GM18867 (cell line): ENCODE results near the gene PTDSS2.
"Not testable (repeated sequence)": the region's sequence is repeated elsewhere in the genome, so short reads cannot be mapped to it uniquely, and the experiment has no call there.

Experiments used
- ATAC-seq: cut with Tn5 transposase; IDR thresholded peaks from one replicate; pipeline ENCODE4 v1.9.1; 2021; ENCODE audit warnings: mild to moderate bottlenecking, moderate library complexity; ENCODE audit not compliant: unreplicated experiment

The PTDSS2 gene

GRCh38 chr11:413120-414081 is 36.7 kb upstream of the PTDSS2 start:
- ATAC-seq: no peak

DNA sequence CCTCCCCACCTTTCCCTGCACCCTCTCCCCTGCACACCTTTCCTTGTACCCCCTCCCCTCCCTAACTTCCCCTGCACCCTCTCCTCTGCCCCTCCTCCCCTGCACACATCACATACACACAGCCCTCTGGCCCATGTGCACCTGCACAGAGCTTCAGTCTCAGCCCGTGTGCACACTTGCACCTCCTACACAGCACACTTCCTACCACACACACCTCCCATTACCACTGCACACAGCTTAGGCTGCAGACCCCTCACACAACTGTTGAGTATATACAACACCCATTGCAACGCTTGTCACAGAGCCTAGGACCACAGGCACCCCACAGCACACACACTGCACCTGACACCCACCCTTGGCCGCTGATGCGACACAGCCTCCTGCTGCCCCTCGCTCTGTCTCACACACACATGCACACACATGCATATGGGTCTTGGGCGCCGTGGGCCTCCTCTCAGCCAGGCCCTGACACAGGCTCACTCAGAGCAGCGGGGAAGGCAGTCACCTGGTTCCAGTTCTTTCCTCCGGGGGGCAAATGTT is 35.7 kb upstream of the PTDSS2 start:
- ATAC-seq: no peak

DNA sequence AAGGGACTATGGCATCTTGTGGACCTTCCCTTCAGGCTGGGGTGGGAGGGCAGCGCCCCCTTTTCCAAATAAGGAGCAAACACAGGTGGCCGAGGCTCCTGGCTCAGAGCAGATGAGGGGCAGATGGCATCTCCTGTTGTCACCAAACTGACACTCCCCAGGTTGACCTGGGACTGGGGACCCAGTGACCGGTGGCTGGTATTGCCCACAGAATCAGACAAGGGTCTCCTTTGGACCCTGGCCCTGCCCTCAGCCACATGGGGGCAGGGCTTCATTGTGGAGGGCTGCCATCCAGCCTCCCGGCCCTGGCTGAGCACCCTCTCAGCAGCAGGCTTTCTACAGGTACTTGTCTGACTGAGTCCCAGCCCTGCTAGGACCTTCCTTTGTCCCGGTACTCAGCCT is 34.4 kb upstream of the PTDSS2 start:
- no peak for ATAC-seq

- ATAC-seq: no peak
Measured at GRCh38 chr11:416051-416756, 33.9 kb upstream of the PTDSS2 start.

DNA sequence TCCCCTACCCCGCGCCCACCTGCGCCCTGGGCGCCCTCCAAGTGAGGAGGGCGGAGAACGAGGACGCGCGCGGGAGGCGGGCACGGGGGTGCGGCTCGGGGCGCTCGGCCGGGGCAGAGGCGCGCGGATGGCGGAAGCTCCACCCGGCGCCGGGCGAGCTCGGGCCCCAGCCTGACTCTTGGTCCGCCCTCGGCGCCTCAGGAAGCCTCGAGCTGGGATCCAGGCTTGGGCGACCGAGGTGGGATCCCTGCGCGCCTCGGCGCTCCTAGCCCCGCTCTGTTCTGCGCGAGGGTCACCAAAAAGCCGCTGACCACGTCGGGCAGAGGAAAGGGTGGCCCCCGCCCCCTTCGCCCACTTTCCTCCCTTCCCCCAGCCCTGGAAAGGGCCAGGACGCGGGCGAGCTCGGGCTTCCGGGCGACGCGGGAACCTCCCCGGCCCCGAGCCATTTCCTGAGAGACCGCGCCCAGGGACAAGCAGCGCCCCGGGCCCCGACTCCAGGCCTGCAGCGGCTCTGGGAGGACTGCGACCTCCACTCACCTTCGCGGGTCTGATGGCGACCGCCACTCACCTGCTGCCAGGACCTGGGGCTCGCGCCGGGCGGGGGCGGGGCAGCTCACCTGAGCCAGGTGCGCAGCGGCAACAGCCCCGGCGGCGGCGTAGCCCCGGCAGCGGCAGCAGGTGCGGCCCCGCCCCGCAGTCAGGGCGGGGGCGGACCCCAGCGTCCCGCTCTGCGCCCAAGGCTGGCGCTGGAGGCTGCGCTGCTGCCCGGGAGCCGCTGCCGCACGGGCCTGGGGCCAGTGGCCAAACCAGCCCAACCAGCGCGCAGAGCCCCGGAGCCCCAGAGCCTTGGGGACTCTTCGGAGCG is 33.1 kb upstream of the PTDSS2 start:
- no peak for ATAC-seq

DNA sequence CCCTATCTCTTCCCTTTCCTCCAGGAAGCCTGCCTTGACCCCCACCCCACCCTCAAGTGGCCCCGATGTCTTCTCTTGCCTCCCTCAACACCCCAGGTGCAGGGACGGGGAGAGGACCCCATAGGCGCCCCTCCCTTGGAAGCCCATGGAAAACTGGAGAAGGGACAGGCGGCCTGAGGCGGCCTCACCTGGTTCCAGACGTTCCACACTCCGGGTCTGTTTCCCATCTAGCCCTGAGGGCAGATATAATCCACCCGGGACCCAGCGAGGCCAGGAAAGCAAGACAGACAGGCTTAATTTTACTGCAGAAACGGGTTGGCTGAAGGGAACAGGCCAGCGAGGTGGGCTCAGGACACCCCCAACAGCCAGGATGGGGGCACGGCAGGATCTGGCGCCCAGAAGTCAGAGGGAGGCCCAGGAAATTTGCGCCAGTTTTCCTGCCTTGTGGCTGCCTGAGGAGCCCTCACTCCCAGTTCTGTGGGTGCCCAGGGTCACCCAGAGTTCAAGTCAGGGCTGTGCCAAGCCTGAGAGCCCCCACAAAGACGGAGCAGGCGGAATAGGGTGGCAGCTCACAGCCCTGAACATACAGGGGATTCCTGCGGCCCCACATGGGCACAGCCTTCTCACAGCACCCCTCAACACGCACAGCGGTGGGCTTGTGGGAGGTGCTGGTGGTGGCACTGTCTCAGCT is 32.3 kb upstream of the PTDSS2 start:
- ATAC-seq: no peak

DNA sequence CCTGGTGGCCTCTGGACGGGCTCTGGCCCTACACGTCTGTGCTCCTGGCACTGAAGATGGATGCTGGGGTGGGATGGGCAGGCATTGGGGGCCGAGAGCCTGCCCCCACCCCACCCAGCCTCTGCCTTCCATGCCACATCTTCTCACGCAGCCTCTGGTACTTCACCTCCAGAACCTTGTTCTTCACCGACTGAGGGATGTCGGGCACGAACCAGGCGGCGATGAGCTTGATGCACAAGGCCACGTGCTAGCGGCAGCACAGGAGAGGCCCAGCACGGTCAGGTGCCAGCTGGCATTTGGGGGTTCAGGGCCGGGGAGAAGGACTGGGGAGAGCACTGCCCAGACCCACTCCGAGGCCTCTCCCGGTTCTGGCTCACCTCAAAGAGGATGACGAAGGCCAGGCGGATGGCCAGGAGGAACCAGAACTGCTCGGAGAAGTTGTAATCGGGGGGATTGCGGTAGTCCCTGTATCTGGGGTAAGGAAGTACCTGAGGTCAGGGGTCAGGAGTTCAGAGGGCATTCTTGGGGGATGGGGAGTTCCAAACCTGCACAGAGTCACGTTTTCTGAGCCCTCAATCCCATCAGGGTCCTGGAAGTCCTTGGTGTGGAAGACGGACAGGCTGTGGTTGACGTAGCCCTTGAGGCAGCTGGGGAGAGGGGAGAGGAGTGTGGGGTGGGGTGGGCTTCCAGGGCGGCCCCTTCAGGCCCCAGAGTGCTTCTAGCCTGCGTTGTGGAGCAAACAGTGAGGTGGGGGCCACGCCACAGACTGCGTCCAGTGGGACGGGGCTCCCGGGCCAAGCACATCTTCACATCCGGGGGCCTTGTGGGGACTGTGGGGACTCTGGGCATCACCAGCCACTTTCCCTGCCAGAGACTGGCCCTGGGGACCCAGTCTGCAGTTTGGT is 31.5 kb upstream of the PTDSS2 start:
- ATAC-seq: no peak

DNA sequence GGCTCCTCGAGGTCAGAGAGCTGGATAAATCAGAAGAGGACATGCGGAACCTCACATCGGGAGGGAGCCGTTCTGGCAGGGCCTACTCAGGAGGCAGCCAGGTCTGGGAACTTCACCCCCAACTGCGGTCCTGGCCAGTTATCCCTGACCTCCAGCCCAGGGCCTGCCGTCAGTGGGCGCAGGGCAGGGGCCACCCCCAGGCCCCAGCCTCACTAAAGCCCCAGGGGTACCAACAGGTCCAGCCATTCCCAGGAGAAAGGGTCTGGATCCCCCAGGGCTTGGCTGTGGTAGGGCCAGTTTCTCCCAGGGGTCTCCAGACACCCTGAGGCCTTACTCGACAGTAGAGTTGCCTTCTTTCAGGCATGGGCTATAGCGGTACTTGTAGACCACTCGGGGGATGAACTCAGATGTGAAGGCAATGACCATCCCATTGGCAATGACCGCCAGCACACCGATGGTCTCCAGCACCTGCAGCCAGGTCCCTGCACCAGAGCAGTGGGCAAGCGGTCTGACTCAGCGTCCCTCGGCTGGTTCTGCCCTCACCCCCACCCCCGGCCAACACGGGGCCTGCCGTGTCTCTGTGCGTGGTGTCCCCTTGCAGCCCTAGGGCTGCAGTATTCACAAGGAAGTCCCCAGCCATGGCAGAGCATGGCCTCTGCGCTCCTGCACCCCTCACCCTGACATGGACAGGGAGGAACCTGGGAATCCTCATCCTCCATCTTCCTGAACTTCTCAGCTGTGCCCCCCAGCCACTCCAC is 30.7 kb upstream of the PTDSS2 start:
- no peak for ATAC-seq

- no peak for ATAC-seq
Measured at GRCh38 chr11:420054-420910, 29.8 kb upstream of the PTDSS2 start.

DNA sequence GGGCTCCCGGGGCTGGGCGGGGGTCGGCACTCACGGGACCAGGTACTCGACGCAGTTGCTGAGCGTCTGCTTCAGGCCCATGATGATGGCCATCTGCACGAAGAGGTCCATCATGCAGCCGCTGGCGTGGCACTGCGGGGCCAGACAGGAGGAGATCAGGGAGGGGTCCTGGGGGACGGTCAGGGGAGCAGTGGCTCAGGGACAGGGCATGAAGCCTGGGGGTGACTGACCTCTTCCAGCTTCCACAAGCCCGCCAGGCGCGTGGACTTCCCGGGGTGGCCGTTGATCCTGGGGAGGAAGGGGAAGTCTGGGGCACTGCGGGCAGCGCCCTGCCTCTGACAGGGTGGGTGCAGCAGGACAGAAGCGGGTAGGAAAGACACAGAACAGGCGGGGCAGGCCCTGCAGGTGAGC is 29.2 kb upstream of the PTDSS2 start:
- ATAC-seq: no peak

DNA sequence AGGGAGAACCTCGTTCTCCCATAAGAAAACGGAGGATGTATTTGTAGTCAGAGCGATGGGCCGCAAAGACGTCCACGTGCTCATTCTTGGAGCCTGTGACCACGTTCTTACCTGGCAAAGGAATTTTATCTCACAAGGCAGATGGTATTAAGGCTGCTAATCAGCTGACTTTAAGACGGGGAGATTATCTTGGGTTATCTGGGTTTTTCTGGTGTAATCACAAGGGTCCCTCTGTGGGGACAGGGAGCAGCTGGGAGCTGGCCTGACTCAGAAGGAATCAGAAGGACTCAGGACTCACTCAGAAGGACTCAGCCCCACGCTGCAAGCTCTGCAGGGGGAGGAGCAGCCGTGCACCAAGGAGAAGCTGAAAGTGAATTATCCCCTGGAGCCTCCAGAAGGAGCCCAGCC is 27.8 kb upstream of the PTDSS2 start:
- no peak for ATAC-seq

GRCh38 chr11:424232-424631 is 25.8 kb upstream of the PTDSS2 start:
- no peak for ATAC-seq

GRCh38 chr11:424766-425165 is 25.3 kb upstream of the PTDSS2 start:
- not testable (repeated sequence) for ATAC-seq

DNA sequence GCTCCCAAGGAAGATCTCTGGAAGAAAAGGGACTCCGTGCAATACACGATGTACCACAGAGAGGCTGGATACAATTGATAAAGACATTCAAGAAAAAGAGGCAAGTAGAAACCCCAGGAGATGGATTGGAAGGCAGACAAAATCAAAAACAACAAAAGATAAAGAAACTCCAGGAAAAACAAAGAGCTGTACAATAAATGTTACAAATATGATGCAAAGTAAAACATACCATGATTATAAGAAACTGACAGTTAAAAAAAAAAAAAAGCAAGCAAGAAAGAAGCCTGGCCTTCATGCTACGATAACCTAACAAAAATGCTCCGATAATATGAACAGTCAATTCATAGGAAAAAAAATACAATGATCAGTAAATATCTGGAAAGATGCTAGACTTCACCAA is 24.8 kb upstream of the PTDSS2 start:
- ATAC-seq: no peak

GRCh38 chr11:426851-427250 is 23.2 kb upstream of the PTDSS2 start:
- no peak for ATAC-seq

DNA sequence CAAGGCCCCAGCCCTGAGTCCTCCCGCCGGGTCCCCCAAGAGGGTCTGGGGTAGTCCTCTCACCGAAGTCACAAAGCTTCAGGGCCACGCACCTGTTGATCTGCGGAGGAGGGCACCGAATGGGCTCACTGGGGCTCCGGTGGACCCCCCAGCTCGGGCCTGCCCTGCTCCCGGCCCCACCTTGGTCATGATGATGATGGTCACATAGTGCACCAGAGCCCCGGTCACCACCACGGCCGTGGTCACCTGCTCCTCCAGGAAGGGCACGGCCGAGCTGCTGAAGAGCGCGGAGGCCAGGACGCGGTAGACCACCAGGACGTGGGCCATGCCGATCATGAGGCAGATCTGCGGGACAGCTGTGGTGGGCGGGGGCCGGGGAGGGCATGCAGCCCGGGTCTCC is 21.8 kb upstream of the PTDSS2 start:
- ATAC-seq: no peak

DNA sequence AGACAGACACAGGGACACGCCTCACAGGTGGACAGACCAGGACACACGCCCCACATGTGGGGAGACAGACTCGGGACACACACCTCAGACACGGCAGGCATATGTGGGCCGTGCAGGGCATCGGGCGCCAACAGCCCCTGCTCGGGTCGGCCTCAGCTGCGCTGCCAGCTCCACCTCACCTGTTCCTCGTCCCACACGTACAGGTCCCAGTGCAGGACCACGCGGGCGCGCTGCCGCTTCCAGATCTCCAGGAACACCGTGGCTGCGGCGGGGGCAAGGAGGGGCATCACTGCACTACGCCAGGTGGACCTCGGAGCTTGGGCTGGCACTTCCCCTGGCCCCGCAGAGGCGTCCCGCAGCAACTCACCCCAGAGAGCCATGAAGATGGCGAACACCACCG is 20.7 kb upstream of the PTDSS2 start:
- ATAC-seq: no peak
